ENCODE measurements around the gene HSD17B7.

- TF ChIP-seq CTCF (IDR thresholded peaks at IDR 0.05; ENCODE audit: insufficient read depth, low read length), result no peak
- TF ChIP-seq REST (IDR thresholded peaks at IDR 0.05; ENCODE audit: insufficient replicate concordance, low read depth), result no peak
- no peak for TF ChIP-seq POLR2AphosphoS5 (IDR thresholded peaks at IDR 0.05; ENCODE audit: low read depth)
- no peak for TF ChIP-seq SPI1 (IDR thresholded peaks at IDR 0.05; ENCODE audit: borderline replicate concordance, low read depth)
These were observed 17.8 kb upstream of the HSD17B7 start for GRCh38 chr1:162772571-162773154.
